Thoracic aorta (tissue), 2 donors: ENCODE measurements around the gene SPTBN5. TPM values are rescaled to one million over a fixed set of nuclear protein-coding genes. Genes with fewer than 3 reads are reported as not detected.

Source experiments
- ATAC-seq: fragments of 150-250 bp; one replicate; pipeline ENCODE4 v1.8.0; 2017; ENCODE audit warnings: low read depth; ENCODE audit not compliant: insufficient number of reproducible peaks, low FRiP score
- DNase-seq: peaks from one replicate; pipeline ENCODE4 v3.0.0-alpha.2; 2020; ENCODE audit warnings: low spot score
- H3K27ac ChIP-seq, 2 donors: fragments of 200-600 bp; sonication (generic); 1 replicate in 1 of 2; 2 replicates in 1 of 2; pipeline ENCODE4 v1.5.1; 2016; ENCODE audit warnings: mild to moderate bottlenecking in 2 of 2, moderate library complexity in 2 of 2
- H3K27me3 ChIP-seq: fragments of 200-600 bp; sonication (generic); replicated peaks from 2 replicates; pipeline ENCODE4 v1.6.0; 2016; ENCODE audit warnings: mild to moderate bottlenecking; ENCODE audit not compliant: insufficient read depth
- H3K36me3 ChIP-seq: fragments of 200-600 bp; sonication (generic); one replicate; pipeline ENCODE4 v1.5.1; 2016
- H3K4me1 ChIP-seq, 2 donors: fragments of 200-600 bp; sonication (generic); 1 replicate in 1 of 2; 2 replicates in 1 of 2; pipeline versions ENCODE4 v1.5.1 to v1.6.0; 2016; ENCODE audit warnings: low read depth in 2 of 2, mild to moderate bottlenecking in 1 of 2; ENCODE audit not compliant: control insufficient read depth in 1 of 2
- H3K4me3 ChIP-seq: fragments of 200-600 bp; sonication (generic); 2 replicates; pipeline ENCODE4 v1.5.1; 2016; ENCODE audit warnings: mild to moderate bottlenecking
- H3K9me3 ChIP-seq: fragments of 200-600 bp; sonication (generic); 2 replicates; pipeline ENCODE4 v1.5.1; 2016
- CTCF ChIP-seq: fragments of 200-600 bp; sonication (generic); IDR thresholded peaks from one replicate; pipeline ENCODE4 v1.5.1; 2019; ENCODE audit warnings: antibody characterized with exemption
- total RNA-seq, 2 donors: library from RNA; depleted of rRNA; stranded (reverse); fragments of >200 nt; gene quantifications; one replicate each; pipeline versions ENCODE4 v1.1.0 to v1.2.3, GENCODE V29; 2016

SPTBN5 gene
- total RNA-seq, 2 donors from 2014 or later = 1.3 to 3.9 TPM

DNA sequence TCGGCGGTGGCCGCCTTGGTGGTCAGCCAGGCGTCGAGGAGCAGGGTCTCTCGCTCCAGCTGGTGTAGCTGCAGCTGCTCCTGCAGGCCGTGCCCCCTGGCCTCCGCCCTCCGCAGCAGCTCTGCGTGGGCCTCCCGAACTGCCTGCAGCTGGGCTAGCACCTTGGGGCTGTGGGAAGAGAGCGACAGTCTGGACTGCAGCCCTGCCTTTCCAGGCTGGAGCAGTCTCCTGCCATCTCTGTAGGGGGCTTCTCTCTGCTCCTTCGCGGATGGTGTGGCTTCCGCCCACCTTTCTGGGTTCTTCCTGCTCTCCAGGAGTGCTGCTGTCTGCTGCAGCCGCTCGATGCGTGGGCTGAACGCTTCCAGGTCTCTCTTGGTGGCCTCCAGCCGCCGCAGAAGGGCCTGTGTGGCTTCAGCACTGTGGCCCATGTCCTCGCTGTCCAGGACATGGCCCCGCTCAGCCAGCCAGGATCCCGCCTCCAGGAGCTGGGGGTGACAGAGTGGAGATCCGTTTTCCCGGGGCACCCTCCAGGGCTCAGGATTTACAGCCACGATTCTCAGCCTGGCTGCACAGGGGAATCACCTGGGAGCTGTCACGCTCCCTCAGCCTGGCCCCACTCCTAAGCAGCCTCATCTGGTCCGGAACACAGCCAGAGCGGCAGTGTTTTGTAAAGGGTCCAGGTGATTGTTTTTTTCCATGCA, 38.4 kb downstream of the SPTBN5 start:
- DNase-seq (no peak), ATAC-seq (no peak)
- no peak for TF ChIP-seq CTCF
- Histone ChIP-seq H3K9me3 (no peaks in the 10 kb centered on the region), H3K4me1 (no peaks in the 10 kb centered on the region), H3K36me3 (no peaks in the 10 kb centered on the region), H3K27ac (no peak overlapping the region), H3K4me3 (no peak overlapping the region), H3K27me3 (no peaks in the 10 kb centered on the region)

DNA sequence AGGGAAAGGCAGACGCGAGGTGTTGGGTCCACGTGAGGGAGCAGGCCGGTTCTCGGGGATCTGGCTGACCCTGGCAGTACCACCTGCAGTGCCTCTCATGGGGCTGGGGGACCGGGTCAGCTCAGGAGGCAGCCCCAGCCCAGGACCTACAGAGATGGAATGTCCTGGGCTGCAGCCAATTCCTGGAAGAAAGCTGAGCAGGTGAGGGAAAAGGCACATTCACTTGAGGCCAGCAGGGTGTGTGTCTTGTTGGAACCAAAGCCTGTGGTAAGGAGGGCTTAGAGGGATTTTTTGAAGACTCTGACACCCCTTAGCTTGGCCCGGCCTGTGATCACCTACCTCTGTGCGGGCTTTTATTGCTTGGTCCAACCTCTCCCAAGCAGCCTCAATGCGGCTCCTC, 39.4 kb downstream of the SPTBN5 start:
- Histone ChIP-seq H3K27me3 (no peaks in the 10 kb centered on the region), H3K9me3 (no peaks in the 10 kb centered on the region), H3K4me3 (no peak overlapping the region), H3K27ac (no peak overlapping the region), H3K36me3 (no peaks in the 10 kb centered on the region), H3K4me1 (no peaks in the 10 kb centered on the region)
- no peak for ATAC-seq
- DNase-seq = no peak
- no peak for TF ChIP-seq CTCF

- Histone ChIP-seq H3K9me3 (no peaks in the 10 kb centered on the region), H3K27ac (no peak overlapping the region), H3K4me1 (no peaks in the 10 kb centered on the region), H3K4me3 (no peak overlapping the region), H3K27me3 (no peaks in the 10 kb centered on the region), H3K36me3 (no peaks in the 10 kb centered on the region)
- no peak for TF ChIP-seq CTCF
- no peak for ATAC-seq
- no peak for DNase-seq
Measured at GRCh38 chr15:41853831-41854230, 40.0 kb downstream of the SPTBN5 start.

DNA sequence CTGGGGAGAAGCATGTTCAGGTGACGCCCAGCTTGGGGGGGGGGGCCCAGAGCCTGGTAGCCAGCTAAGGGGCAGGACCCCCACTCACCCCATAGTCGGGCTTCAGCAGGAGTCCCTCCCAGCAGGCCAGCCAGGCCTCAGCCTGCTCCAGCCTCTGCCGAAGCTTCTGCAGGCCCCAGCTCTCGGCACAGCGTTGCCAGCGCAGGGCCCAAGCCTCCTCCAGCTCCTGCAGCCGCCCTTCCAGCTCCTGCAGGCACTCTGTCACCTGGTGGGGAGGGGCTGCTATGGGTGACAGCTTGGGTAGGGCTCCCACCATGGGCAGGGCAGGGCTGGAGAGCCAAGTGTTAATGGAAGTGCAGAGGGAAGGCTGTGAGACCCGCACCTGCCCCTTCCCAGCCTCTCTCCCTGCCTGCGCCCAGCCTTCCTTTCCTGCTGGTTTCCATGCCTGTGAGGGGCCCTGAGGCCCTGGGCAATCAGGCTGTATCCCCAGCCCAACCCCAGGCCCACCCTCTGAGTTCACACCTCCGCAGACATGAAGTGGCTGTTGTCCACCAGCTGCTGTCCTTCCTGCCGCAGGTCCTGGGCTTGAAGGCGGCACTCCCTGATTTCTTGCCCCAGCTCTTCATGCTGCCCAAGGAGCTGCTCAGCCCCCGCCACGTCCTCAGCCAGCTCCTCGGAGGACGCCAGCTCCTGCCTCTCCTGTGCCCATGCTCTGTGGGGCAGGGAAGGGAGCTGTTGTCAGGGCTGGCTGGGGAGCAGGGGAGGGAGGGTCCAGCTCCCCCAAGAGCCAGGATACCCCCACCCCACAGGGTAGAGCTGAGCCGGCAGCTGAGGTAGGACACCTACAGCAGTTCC, 40.9 kb downstream of the SPTBN5 start:
- no peak for DNase-seq
- Histone ChIP-seq H3K27me3 (no peaks in the 10 kb centered on the region), H3K4me1 (no peaks in the 10 kb centered on the region), H3K4me3 (no peak overlapping the region), H3K9me3 (no peaks in the 10 kb centered on the region), H3K36me3 (peaks cover 3% of the 10 kb centered on the region), H3K27ac (no peak overlapping the region)
- no peak for TF ChIP-seq CTCF
- no peak for ATAC-seq

GRCh38 chr15:41851755-41852370, 42.0 kb downstream of the SPTBN5 start:
- H3K4me3 ChIP-seq = no peak overlapping the region
- H3K9me3 ChIP-seq = no peaks in the 10 kb centered on the region
- H3K27ac ChIP-seq = no peak overlapping the region
- no peak for ATAC-seq
- DNase-seq = no peak
- no peak for TF ChIP-seq CTCF
- no peaks in the 10 kb centered on the region for H3K27me3 ChIP-seq
- H3K4me1 ChIP-seq = no peaks in the 10 kb centered on the region
- peaks cover 11% of the 10 kb centered on the region for H3K36me3 ChIP-seq
